GF-D8 (cell line): ENCODE measurements around the gene STK36.

Experiments used
- DNase-seq: peaks from one replicate; lab custom pipeline; 2025; lab: John Stamatoyannopoulos, UW

The STK36 gene

GRCh38 chr2:218671654-218672566 is at the start of gene STK36, which contains the start of gene RNF25:
Gene STK36, plus strand, starts transcription at chr2:218672086. Its CDS starts 744 bp downstream, at chr2:218672830.
Gene RNF25, minus strand, starts transcription at chr2:218672002. Its CDS starts 32 bp downstream, at chr2:218671970.
- DNase-seq: peak; percentile 39

- no peak for DNase-seq
Observed at GRCh38 chr2:218622606-218623365, 49.1 kb upstream of the STK36 start.

- DNase-seq: no peak
Observed at GRCh38 chr2:218623366-218623705, 48.5 kb upstream of the STK36 start.

GRCh38 chr2:218626369-218626768 is 45.5 kb upstream of the STK36 start:
- DNase-seq: no peak

- DNase-seq: no peak
Observed at GRCh38 chr2:218627939-218628338, 43.9 kb upstream of the STK36 start.

GRCh38 chr2:218631837-218632236 is 40.0 kb upstream of the STK36 start:
- no peak for DNase-seq

GRCh38 chr2:218635719-218636118 is 36.2 kb upstream of the STK36 start:
- DNase-seq: no peak

- DNase-seq: no peak
Observed at GRCh38 chr2:218638372-218638771, 33.5 kb upstream of the STK36 start.

GRCh38 chr2:218642121-218642656 is 29.7 kb upstream of the STK36 start:
- DNase-seq: no peak

- no peak for DNase-seq
Observed at GRCh38 chr2:218642786-218643185, 29.1 kb upstream of the STK36 start.

GRCh38 chr2:218643751-218644310 is 28.1 kb upstream of the STK36 start:
- no peak for DNase-seq

GRCh38 chr2:218644721-218645120 is 27.2 kb upstream of the STK36 start:
- no peak for DNase-seq

- DNase-seq: no peak
Observed at GRCh38 chr2:218645126-218645525, 26.8 kb upstream of the STK36 start.

- no peak for DNase-seq
Observed at GRCh38 chr2:218648088-218648786, 23.6 kb upstream of the STK36 start.

GRCh38 chr2:218648787-218649100 is 23.1 kb upstream of the STK36 start:
- DNase-seq: no peak

GRCh38 chr2:218655751-218656150 is 16.1 kb upstream of the STK36 start:
- DNase-seq: no peak

- DNase-seq: peak; percentile 27
Observed at GRCh38 chr2:218658671-218659257, 13.1 kb upstream of the STK36 start.

- DNase-seq: peak; percentile 86
Observed at GRCh38 chr2:218659258-218659987, 12.5 kb upstream of the STK36 start, which contains the start of the genes BCS1L and ZNF142. Gene BCS1L, plus strand, starts transcription at chr2:218659683. Its CDS starts 1,305 bp downstream, at chr2:218660988. Gene ZNF142, minus strand, starts transcription at chr2:218659623. Its CDS starts 3,194 bp downstream, at chr2:218656429.

GRCh38 chr2:218659988-218660358 is 11.9 kb upstream of the STK36 start:
- no peak for DNase-seq

- DNase-seq: no peak
Observed at GRCh38 chr2:218662377-218662776, 9.5 kb upstream of the STK36 start.

- DNase-seq: no peak
Observed at GRCh38 chr2:218662827-218663226, 9.1 kb upstream of the STK36 start.
